GM23248 (cell line): Measurements from ENCODE around the gene ABCC3.

ENCODE experiments used
- EZH2 ChIP-seq: fragments of 200-600 bp; sonication (generic); IDR thresholded peaks from 2 replicates; pipeline ENCODE4 v1.6.1; 2018; ENCODE audit warnings: antibody characterized with exemption, mild to moderate bottlenecking; ENCODE audit not compliant: insufficient read depth, poor library complexity, severe bottlenecking
- EZH2phosphoT487 ChIP-seq: fragments of 200-600 bp; sonication (generic); IDR thresholded peaks from 2 replicates; pipeline ENCODE4 v1.6.1; 2018; ENCODE audit warnings: antibody characterized with exemption, moderate library complexity, mild to moderate bottlenecking, low read depth; ENCODE audit not compliant: insufficient read depth

- no peak for TF ChIP-seq EZH2
- TF ChIP-seq EZH2phosphoT487, result no peak
Observed at GRCh38 chr17:50676065-50676975, 41.6 kb downstream of the ABCC3 start.
